ENCODE results near the gene GOT1.

GOT1 gene

GRCh38 chr10:99430451-99431189, at the start of gene GOT1:
Gene GOT1, minus strand, starts transcription at chr10:99430624. Its CDS starts 59 bp downstream, at chr10:99430565.
- peak; percentile 99 for DNase-seq

DNA sequence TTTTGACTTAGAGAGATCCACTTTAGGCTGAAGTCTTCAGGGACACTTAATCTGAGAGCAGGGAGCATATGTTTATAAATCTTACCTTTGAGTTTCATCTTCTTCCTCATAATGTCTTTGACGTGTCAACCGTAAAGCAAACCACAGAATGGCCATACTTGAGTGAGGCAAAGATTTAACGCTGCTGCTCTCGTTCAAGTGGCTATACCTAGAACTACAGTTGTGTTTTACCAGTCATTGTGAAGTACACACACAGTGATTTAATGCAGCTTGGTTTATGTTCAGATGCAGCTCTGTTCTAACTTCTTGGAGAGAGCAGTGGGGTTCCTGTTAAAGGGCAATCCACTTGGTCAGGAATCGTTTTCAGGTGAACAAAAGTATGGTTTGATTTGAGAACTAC, 39.9 kb upstream of the GOT1 start:
- DNase-seq = no peak

- DNase-seq = peak; percentile 57
Measured at GRCh38 chr10:99467236-99467999, 37.0 kb upstream of the GOT1 start.

- no peak for DNase-seq
Measured at GRCh38 chr10:99466632-99467223, 36.3 kb upstream of the GOT1 start.

DNA sequence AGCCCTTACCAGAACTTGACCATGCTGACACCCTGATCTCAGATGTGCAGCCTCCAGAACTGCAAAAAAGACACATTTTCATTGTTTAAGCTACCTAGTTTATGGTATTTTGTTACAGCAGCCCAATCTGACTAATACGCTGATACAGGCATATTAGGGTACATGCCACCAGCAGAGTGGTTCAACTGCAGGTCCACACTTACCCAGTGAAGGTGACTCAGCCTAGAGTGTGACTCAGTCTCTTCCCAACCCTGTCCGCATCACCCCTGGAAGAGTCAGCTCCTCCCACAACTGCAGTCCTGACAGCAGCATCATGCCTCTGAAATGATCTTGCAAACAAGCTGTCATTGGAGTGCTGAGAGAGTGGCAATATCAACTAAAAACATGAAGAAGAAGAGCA, 30.8 kb upstream of the GOT1 start:
- DNase-seq = peak; percentile 77

DNA sequence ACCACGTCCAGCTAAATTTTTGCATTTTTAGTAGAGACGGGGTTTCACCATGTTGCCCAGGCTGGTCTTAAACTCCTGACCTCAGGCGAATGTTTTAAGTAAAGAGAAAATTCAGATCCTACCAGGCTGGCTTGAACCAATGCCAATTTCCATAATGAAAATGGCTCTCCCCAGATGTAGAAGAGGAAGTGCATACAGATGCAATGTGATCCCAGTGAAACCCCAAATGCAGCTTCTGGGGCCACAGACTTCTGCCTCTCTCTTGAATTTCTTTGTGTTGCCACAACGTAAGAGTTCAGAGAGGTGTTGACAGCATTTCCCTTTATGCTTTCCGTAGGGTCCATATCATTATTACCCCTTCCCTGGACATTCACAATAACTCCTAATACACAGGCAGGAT, 29.6 kb upstream of the GOT1 start:
- DNase-seq = no peak

GRCh38 chr10:99459217-99459616, 28.8 kb upstream of the GOT1 start:
- DNase-seq = no peak

DNA sequence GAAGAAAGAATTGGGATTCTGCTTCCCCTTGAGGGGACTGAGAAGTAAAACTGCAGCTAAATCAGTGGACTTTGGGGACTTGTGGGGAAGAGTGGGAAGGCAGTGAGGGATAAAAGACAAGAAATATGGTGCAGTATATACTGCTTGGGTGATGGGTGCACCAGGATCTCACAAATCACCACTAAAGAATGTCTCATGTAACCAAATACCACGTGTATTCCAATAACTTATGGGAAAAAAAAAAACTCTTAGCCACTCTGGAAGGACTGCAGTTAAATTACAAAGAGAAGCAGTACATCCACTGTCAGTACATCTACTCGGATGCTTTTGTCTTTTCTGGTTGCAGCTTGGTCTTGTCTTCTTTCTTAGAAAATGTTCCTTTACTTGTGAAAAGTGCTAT, 27.4 kb upstream of the GOT1 start:
- peak; percentile 59 for DNase-seq

DNA sequence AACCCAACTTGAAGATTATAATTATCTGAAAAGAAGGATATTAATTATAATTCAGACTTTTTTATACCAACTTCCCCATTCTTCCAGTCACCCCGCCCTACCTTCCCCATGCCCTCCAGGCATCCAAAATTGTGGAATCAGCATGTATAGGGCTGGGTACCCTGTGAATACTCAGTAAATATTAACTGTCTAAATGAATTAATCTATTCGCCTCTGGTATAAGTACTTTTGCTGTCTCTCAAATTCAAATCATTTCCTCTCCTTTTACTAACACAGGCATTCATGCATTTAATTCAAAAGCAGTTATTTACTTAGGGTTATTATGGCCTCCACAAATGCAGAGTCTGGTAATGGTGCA, 26.5 kb upstream of the GOT1 start:
- DNase-seq = no peak

DNA sequence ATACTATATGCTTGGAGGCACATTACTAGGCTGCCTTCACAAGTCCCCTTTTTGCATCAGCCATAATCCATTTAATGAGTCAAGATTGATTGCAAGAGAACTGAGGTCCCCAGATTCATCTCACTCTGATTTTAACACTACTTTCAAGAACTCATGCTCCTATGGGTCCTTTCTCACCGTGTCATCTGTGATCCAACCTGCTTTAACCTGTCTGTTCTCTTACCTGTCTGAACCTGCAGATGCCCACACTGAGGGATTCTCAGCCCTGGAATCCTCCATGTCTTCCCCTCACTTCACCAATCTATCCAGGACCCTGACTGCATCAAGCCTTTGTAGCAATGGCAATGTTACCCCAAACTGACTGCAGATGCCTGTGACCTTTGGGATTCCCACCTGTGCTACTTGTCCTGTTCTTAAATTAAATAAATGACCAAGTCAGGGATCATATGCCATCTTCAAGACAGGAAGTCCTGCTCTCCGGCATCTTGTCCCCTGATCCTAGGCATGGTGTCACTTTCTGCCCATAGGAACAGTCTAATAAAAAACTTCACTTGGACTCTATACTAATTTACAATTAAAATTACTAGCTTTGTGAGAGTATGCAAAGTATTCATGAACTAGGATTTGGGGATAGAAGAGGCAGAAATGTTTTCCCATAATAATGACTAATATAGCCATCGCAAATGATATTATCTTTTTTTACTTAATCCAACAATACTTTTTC, 25.9 kb upstream of the GOT1 start:
- no peak for DNase-seq

DNA sequence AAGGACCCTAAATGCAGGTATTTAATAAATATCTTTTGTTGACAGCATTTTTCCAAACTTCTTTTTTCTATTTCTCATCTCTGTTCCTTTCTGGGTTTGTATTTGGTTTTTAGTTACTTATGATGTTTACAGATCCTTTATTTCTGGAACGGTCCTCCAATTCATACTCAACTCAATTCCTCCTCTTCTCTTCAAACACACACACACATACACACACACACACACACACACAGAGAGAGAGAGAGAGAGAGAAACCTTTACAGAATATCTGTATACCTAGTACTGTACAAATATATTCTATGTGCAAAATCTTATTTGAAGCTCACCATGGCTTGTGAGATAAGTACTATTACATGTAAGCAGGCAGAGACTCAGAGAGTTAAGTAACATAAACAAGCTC, 21.6 kb upstream of the GOT1 start:
- DNase-seq = no peak

DNA sequence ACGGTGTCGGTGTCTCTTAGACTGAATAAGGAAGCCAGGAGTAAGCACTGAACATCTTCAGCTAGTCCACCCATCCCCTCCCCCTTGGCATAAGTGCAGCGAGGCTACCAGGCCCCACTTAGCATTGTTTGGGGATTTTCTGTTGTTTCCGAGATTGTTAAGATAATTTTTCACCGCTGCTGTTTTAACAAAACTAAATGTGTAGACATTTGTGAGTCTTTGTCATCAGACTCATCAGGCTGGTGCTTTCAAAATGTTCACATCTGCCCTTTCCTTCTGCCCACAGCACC, 21.0 kb upstream of the GOT1 start:
- no peak for DNase-seq

GRCh38 chr10:99450624-99451498, 20.4 kb upstream of the GOT1 start:
- no peak for DNase-seq

GRCh38 chr10:99450156-99450555, 19.7 kb upstream of the GOT1 start:
- peak; percentile 31 for DNase-seq

GRCh38 chr10:99449023-99449422, 18.6 kb upstream of the GOT1 start:
- no peak for DNase-seq

DNA sequence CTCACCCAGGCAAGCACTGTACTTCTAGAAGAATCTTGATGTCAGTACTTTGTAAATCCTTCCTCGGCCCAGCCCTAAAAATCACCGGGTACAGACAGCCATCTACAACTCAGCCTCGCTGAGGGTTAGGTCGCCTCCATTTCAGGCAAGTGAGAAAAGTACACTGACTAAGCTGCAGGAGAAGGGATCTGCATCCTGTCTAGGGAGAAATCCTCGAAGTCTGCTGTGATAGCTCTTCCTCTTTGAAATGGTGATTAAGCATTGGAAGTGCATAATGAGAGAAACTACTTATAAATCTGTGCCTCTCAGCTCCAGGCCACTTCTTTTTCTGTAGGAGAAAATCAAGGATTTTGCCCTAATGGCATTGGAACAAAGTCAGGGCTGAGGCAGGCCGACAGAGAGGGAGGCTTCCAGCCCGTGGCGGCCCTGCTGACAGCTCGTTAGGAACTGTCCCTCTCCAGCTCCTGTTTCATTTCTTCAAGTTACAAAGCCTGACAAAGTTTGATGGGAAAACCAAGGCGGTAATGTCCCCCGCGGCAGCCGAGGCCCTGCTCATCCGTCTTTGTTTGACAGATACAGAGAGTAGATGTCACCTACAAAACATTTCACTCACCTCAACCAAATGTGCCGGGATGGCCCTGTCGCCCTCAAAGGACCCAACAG, 14.1 kb upstream of the GOT1 start:
- DNase-seq = no peak

GRCh38 chr10:99443500-99443899, 13.1 kb upstream of the GOT1 start:
- DNase-seq = no peak

DNA sequence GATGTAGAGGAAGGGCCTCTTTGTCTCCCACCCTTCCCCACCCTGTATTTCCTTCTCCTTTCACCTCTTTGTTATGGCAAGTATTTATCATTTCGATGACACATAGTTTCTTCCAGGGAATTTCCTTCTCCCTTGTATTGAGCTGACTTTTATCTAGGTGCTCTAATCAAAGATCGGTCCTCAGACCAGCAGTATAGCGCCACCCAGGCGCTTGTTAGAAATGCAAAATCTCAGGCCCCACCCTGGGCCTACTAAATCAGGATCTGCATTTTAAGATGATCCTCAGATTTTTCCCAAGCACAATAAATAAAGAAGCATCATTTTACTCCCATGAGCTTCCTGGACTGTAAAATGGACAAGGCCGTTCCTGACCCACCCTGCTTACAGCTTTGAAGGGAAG, 12.0 kb upstream of the GOT1 start:
- DNase-seq = no peak

- DNase-seq = no peak
Measured at GRCh38 chr10:99438890-99439289, 8.5 kb upstream of the GOT1 start.

DNA sequence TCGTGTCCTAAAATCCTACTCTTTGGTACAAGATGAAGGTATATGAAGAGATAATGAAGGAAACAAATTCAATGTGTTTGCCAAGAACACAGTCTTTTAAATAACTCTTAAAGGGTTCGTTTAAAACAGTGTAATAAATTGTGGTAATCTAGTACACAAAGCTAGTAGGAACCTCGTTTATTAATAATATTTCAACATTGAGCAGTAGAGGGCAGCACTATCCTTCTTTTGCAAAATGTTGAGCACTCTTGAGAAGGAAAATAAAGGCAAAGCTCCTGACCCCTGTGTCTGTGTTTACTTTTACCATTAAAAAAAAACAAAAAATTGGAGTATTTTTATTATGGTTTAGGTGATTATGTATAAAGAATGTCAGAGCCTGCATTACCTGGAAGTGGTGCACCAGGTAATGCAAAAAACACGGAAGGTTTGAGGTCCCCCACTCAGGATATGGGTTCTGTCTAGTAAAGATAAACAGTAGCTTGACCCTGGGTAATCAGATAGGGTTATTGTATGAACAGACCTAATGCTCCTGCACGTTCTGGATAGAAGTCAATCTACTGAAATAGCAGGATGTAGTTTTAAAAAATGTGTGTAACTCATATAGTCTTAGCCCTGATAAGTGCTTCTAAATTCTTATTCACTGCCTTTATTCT, 5.7 kb upstream of the GOT1 start:
- peak; percentile 51 for DNase-seq

GRCh38 chr10:99433378-99434020, 3.1 kb upstream of the GOT1 start:
- no peak for DNase-seq

Data from EL (cell line).